HCT116 (cell line): ENCODE data around the gene MDFIC.

Source experiments
- CTCF ChIP-seq, 3 experiments: fragments of 200-600 bp in 1 of 3; sonication (generic) in 1 of 3; IDR thresholded peaks in 2 of 3; conservative IDR thresholded peaks in 1 of 3; 2 replicates each; pipeline ENCODE4 v1.5.1; 2012 to 2017; ENCODE audit warnings: low read depth in 2 of 3, low read length in 2 of 3, antibody characterized with exemption in 1 of 3, borderline replicate concordance in 1 of 3, control low read depth in 1 of 3, mild to moderate bottlenecking in 1 of 3, mixed read lengths in 1 of 3, mixed run types in 1 of 3, moderate library complexity in 1 of 3; ENCODE audit not compliant: insufficient read depth in 1 of 3
- EGR1 ChIP-seq: IDR thresholded peaks from 2 replicates; pipeline ENCODE4 v1.6.1; 2012; ENCODE audit warnings: low read depth
- FOSL1 ChIP-seq: IDR thresholded peaks from 2 replicates; pipeline ENCODE4 v1.6.1; 2012; ENCODE audit warnings: low read depth
- POLR2A ChIP-seq: IDR thresholded peaks from 2 replicates; pipeline ENCODE4 v1.7.0; 2011; ENCODE audit warnings: borderline replicate concordance; ENCODE audit not compliant: insufficient read depth, insufficient read length; ENCODE audit errors: extremely low read depth
- POLR2AphosphoS5 ChIP-seq: IDR thresholded peaks from 2 replicates; pipeline ENCODE4 v1.6.1; 2011; ENCODE audit warnings: mild to moderate bottlenecking, low read depth, low read length, moderate library complexity
- REST ChIP-seq: IDR thresholded peaks from 2 replicates; pipeline ENCODE4 v1.6.1; 2012; ENCODE audit warnings: low read depth
- SRF ChIP-seq: IDR thresholded peaks from 2 replicates; pipeline ENCODE4 v1.6.1; 2012; ENCODE audit warnings: low read depth
- YY1 ChIP-seq: IDR thresholded peaks from 2 replicates; pipeline ENCODE4 v1.6.1; 2011; ENCODE audit warnings: low read length, low read depth, moderate library complexity, mild to moderate bottlenecking; ENCODE audit not compliant: insufficient replicate concordance; ENCODE audit errors: extremely low read depth
- ZFX ChIP-seq: fragments of 450-650 bp; IDR thresholded peaks from 2 replicates; pipeline ENCODE4 v1.6.1; 2017

GRCh38 chr7:115033917-115034459, 112.1 kb downstream of the MDFIC start:
- TF ChIP-seq FOSL1 (no peak), POLR2A (no peak), CTCF (IDR thresholded peaks at IDR 0.05 in 2 of 3, conservative IDR thresholded peaks at IDR 0.05 in 1 of 3; ENCODE audit: borderline replicate concordance in 1 of 3, insufficient read depth in 1 of 3, low read depth in 2 of 3, low read length in 2 of 3) (no peak), EGR1 (no peak), ZFX (no peak), REST (no peak), YY1 (no peak), POLR2AphosphoS5 (no peak), SRF (no peak)
